Activated CD4-positive, alpha-beta T cell treated with anti-CD3 and anti-CD28 coated beads for 4 hours (primary cell): Measurements from ENCODE around the gene KRAS.
A peak's percentile ranks its signal among the peaks of the same experiment; 100 is the strongest.

Source experiments
- DNase-seq, 2 donors: peaks; one replicate each; pipeline ENCODE4 v3.0.0-alpha.2; 2020

KRAS gene

DNA sequence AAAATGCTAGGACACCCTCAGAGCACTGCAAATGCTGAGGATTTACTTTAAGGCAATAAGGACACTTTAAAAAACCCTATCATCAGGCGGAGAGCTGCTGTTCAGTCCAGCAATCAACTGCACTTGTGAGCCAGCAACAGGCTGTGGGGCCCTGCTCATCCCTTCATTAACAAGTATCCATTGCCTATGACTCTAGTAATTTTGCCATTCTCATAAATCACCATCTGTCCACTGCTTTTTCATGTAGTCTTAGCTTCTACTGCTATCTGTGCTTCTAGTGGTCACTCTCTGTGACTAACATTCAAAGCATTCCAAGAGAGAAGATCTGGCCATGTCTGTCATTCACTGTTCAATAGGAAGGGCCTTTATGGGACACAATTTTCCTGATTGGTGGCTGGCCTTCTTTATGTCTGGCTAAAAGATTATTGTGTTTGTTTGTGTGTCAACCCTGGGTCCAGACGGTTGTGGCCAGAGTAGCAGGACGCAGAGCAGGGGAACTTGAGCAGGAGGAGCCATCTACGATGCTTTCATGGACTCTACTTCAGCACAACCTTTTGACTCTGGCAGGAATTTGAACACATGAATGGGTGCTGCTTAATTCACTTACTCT is 3.6 kb upstream of the KRAS start:
- DNase-seq: no peak

DNA sequence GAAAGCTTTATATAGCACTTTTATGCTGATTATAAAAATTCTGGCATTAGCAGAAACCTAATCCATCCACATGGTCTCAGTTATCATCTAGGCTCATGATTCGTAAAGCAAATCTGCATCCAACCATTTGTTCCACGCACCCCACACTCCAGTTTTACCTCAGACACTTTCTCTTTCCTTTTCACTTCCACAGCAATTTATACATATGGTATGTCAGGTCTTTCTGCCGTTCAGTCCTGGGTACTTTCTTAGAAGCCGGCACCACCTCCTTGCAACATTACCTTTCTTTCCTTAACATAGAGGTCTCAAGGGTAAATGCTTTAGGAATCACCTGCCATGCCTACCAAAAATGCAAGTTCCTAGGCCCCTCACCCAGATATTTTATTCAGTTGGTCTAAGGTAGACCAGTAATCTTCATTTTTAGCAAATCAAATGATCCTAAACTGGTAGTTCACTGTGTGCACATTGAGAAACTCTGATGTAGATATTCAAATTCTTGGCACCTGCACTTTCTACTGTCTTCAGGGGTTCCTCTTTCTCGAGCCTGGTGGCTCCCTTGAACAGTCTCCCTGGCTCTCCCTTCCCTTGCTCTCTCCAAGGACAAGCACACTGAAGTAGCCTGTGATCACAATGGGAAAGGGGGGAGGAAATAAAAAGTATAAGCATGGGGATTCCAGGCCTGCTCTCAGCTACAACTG is 2.8 kb upstream of the KRAS start:
- no peak for DNase-seq

DNA sequence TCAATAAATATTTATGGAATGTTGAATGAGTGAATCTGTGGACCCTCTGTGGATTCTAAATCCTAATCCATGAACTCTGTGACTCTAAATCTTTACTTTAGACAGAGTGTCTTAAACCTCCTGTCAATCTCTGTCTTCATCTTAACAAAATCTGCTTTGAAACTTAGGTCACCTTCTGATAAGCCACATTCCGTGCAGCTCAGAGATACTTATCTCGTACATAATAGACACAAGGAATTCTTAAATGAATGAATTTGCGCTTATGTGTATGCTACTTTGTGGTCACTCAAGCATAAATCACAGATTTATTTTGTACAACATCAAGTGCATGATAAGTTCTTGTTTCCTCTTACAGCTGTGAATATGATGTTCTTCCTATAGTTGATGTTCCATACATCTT is 2.2 kb upstream of the KRAS start:
- DNase-seq: no peak

DNA sequence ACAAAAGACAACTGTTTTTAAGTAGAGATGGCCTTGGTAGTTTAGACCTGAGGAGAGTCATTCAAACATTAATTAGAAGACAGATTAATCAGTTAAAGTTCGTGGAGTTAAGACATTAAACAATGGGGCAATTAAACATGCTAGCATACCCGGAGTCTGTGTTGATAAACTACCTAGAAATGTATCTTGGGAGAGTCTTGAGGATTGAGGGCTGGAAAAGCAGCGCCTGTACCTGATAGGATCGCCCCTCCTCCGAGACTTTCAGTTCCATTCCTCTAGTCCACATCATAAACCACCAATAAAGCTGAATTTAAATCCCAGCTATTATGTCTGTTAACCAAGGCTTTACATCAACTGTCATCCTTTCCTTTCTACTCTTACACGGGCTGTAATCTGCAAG is 1.0 kb upstream of the KRAS start:
- no peak for DNase-seq

DNA sequence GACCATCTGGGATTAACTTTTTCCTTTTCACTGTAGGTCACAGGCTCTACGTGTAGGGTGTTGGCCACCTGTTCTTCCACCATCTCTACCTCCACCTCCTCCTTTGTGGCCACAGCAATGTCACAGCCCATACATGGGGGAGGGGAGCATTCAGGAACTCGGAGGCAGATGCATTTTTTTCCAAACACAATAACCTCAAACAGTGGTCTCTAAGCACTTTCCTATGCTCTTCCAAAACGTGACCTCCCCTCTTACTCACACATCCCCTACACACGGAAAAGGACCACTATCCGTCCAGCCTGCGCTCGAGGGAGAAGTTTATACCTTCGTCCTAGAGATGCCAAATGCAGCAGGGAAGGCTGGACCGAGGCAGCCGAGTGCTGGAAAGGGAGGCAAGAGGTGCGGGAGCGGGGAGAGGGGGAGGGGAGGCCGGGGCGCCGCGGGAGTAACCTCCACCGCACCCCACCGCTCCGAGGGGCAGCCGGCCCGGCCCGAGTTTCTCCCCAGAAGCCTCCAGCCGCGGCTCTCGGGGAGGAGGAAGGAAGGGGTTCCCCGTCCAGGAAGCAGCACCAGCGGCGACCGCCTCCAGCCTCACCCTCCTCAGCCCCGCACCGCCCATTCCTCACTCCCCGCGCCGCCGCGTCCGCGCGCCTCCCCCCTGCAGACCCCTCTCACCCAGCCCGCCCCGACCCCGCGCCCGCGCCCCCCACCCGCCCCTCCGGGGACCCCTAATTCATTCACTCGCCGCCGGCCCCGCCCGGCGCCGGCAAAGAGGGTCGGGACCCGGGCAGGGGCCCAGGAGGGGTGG is 594 bp downstream of the KRAS start:
- DNase-seq: peak; percentile 29 to 40

DNA sequence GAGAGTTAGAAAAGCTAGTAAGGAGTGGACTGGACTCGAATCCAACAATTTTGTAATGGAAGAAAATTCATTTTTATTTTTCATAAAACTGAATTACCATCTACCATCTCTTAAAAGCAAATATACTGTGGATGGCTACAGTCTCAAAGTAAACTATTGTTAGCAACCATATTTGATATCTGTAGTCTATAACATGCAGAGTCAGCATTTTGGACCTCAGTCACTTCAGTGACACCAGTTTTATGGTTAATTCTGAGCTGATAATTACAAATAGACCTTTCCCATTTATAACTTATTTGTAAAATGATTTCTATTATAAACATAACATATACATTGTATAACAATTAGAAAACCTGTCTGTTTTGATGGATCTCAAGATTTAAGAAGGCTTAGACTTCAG is 2.0 kb downstream of the KRAS start:
- DNase-seq: no peak

DNA sequence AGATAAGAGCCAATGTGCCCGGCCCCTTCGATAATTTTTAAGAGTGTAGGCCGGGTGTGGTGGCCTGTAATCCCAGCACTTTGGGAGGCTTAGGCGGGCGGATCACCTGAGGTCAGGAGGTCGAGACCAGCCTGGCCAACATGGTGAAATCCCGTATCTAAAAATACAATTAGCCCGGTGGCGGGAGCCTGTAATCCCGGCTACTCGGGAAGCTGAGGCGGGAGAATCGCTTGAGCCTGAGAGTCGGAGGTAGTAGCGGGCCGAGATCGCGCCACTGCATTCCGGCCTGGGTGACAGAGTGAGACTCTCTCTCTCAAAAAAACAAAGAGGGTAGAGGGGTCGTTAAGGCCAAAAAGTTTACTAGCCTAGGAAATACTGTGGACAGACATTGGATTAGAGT is 2.6 kb downstream of the KRAS start:
- no peak for DNase-seq

DNA sequence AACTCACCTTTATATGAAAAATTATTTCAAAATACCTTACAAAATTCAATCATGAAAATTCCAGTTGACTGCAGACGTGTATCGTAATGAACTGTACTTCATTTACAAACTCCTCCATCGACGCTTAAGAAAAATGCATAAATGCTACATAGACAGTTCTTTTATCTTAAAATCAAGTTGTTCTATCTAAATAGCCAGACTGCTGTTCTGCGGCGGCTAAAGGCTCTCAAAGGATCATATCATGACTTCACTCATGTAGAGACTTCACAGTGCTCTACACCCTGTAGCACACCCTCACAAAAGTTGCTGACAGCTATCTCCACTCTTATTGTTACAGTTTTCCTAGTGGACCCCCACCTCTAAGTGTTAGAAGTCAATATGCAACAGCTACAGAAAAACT is 5.2 kb downstream of the KRAS start:
- DNase-seq: no peak

DNA sequence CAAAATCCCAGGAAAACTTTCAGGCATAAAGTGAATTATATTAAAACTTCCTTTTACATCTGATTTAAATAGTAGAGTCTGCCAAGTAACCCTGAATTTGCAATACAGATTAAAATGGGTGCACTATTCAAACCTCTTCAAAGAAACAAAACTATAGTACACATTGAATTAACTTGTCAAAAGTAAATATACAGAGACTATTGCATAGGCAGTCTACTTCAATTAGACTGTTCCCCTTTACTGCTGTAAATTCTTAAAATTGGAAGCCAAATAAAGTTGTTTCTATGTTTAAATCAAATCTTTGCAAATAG is 7.1 kb downstream of the KRAS start:
- DNase-seq: no peak

DNA sequence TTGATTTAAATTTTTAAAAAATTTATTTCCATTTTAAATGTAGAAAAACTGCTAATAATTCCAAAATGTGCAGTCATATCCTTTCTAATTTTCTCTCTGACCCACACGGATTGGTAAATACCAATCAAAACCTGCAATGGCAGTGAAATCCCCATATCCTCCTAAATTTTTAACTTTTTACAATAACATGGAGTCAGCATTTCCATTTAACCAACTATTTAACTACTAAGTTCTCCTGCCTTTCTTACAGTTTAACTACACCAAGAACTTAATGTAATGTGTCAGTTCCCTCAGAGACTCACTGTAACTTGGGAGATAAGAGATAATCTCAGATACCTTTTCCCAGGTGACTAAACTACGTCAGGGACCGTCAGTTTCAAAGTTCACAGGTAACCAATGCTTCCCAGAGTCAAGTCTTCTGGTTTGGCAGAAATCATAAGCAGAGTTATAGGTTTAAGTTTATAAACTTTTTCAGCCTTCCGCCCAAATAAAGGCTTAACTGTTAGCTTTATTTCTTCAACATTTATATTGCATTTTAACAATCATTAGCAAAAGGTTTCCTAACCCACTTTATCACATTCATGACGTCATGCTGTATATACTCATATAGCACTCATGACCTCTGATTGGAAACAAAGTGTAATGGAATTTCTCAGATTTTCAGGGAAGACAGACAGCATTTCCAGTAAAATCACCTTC is 7.6 kb downstream of the KRAS start:
- no peak for DNase-seq

DNA sequence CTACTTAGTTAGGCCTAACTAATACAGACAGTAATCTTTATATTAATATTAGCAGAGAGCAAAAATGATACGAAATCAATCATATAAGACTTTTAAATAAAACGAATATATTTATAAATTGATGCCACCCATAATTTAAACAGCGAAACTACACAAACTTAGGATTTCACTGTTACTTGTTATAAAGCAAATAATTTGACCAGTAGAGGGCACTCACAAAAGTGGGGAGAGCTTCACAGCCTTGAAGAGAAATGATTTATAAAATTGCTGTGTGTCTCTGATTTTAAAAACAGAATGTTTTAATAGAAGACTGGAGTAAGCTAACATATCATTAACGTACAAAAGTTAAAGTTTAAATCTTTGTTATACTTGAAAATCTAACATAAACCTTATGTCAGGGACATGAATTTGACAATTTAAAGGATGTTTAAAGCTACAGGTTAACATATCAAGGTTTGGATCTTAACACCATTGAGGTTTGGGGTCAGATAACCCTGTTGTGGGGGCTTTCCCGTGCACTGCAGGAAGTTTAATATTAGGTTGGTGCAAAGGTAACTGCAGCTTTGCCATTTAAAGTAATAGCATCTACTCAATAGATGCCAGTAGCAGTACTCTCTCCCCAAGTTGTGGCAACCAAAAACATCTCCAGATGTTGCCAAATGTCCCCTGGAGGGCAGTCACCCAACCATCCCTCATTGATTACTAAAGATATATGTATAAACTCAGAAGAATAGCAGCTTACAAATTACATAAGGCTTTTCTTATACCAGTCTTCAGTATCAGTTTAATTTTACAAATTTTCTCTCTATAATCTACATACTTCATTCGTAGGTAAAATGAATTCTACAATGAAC is 9.3 kb downstream of the KRAS start:
- DNase-seq: no peak

DNA sequence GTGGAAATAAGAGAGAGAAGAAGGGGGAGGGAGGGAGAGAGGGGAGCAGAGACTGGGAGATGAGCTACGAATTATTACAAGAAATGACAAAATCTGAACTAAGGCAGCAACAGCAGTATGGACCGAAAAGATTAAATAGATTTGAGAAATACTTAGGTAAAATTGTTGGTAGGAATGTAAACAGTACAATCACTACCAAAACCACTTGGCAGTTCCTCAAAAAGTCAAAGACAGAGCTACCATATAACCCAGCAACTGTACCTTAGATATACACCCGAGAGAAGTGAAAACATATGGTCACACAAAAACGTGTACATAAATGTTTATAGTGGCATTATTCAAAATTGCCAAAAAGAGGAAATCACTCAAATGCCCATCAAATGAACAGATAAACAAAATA is 14.1 kb downstream of the KRAS start:
- no peak for DNase-seq

DNA sequence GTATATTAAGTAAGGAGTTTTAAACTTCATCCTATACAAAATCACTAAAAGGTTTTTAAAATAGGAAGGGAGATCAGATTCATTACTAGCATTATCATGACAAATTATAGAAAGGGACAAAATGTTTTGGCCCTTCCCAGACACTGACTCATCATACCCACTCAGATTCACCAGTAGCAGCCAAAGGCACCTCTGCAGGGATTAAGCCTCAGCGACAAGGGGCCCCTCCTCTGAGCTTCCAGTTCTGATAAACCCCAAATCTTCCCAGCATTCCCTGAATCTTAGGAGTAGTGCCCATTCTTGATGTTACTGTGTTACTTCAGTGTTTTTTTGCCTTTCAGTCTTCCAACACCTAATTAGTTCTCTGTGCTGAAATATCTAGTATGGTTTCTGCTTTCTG is 14.5 kb downstream of the KRAS start:
- no peak for DNase-seq

DNA sequence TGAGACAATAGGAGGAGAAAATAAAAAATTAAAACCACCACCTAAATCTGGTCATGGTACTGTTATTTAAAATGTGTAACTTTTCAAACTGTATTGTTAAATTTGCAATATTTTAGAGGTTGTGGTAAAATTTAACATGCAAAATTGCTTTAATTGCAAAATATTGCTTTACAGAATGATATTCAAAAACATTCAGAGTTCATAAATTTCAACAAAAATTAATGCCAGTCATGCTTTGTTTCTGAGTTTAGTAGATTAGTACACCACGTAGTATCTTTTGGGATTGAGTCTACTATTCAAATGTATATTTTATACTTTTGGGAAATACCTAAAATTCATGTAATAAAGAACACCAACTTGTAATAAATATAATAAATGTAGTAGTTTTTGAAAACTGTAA is 37.4 kb downstream of the KRAS start:
- no peak for DNase-seq

DNA sequence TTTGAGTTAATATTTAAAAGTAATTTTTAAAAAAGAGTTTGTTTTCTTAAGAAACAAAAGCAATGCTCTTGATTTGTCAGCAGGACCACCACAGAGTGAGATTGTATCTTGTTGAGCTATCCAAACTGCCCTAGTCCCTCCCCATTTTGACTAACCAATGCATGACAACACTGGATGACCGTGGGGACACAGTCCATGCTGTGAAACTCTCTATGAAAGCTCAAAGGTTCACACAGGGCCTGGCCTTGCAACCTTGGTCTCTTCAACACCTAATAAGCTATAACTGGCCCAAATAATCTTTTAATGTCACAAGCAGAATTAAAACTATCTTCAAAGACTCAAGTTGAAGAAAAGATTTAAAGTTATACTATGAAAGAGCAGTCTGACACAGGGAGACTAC is 42.2 kb downstream of the KRAS start:
- DNase-seq: no peak

DNA sequence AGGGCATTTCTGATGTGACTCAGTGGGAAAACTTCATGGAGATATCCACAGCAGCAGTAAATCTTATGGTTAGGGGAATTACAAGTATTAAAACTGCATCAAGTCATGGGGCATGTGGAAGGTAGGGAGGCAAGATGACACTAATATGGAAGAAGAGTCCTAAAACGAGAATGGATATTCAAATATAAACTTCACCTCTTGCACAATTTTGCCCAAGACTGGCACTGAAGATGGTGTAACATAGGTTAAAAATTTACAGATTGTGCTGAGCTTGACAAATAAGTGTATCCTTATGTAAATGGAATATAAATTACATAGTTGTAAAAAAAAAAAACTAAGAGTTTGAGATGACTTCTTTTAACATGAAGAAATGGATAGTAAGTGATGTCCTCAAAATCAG is 42.9 kb downstream of the KRAS start:
- DNase-seq: no peak

DNA sequence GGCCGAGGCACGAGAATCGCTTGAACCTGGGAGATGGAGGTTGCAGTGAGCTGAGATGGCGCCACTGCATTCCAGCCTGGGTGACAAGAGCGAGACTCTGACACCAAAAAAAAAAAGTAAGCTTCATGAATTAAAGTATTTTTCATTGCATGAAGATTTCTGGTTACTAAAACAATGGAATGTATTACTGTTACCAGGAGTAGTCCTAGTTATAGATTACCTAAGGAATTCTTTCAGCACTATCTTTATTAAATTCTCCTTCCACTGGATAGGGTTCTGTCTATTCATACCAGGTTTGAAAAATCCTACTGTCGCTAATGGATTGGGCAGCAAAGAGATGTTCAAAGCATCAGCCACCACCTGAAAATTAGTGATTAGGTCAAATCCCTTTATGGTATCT is 43.3 kb downstream of the KRAS start:
- no peak for DNase-seq

DNA sequence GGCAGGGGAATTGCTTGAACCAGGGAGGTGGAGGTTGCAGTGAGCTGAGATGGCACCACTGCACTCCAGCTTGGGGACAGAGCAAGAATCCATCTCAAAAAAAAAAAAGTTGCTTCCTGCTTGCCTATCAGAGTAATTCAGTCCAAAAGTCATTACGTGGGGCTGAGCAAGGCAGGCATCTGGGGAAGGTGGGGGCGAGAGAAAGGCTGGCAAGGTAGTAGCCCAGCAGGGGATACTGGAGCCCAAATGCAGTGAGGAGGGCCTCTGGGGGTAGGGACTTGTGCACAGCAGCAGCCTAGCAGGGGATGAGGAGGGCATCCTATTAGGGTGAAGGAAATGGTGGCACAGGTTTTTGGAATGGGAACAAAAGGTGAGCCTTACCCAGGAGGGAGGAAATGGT is 48.6 kb downstream of the KRAS start:
- no peak for DNase-seq

DNA sequence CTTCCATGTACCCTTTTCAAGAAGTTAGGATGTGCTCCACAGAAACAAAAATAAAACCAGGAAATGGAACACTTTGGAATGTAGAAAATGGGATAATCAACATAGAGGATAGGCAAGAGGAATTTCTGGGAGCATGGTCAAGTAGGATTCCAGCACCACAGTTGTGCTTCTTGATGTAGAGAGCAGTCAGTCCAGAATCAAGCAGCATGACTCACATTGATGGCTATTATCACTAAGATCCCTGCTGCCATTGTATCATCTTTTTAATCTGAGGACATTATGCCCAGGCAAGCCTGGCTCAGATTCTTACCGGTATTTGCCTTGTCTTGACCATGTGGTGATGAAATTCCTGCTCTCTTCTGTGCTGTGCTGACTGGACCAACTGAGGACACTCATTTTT is 50.0 kb downstream of the KRAS start:
- DNase-seq: no peak

DNA sequence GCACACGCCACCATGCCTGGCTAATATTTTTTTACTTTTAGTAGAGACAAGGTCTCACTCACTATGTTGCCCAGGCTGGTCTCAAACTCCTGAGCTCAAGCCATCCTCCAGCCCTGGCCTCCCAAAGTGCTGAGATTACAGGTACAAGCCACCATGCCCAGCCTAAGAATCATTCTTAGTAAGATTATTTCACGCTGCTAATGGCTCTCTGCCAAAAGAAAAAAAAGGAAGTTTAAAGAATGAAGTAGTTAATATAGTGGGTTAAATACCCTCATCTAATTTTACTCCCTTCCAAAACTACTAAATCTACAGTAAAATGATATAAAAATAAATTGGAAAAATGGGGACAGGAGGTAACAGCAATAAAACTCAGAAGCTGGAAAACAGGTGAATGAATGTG is 53.1 kb downstream of the KRAS start:
- no peak for DNase-seq

DNA sequence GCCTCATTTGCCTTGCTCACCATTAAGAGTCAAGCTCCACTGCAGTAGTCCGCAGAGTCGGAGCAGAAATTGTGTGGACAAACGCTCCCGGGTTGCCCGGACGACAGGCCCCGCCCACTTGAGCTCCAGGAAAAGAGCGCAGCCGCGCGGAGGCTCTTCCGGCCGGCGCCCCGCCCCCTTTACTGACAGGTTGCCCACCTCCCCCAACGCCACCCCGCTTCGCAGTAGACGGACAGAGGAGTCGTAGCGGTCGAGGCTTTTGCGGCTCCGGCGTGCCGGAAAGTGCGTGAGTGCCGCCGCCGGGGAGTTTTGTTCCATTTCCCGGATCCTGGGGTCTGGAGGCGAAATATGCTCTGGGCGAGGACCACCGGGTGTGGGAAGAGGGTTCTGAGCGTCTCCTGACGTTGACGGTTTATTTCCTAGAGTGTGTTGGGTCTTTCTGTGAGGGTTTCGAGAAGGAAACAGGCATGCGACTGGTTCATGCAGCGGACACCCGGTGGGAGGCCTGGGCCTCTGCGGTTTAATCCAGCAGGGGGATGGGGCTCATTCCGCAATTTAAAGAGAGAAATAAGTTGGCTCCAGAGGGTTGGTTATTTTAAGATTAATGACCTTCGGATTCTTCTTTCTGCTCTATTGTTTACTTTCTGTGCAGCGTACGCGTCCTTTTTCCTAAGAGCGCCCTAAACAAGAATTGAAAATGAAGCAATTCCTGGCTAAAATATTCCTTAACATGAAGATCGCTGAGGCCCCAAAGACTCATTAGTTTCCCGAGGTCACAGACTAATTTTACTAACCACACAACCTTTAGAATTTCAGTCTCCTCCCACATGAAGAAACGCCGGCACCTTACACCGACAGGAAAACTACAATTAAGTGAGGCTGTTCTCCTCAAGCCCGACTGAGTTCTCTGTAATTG is 55.4 kb downstream of the KRAS start, which contains the start of the genes DNAI7 and ETFRF1:
TSS of gene DNAI7 (minus strand) at position 105 of the 916 bp plus-strand sequence. CDS start at position 23, 82 bp downstream.
TSS of gene ETFRF1 (plus strand) at position 182 of the 916 bp plus-strand sequence. CDS start 8,720 bp downstream, outside the sequence.
- DNase-seq: peak; percentile 93 to 94

DNA sequence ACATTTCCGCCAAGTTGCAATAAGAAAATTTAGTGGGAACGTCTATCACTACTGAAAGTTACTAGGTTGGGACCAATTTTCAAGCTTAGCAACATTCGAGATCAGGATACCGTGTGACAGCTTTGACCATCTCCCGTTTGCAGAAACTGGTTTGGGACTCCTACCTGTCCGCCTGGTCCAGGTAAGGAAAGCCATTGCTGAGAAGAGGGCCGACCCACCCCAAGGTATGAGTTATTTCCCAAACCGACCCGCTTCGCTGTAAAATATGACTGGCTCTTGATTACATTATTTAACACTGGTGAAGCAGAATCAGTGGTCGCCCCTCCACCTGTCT is 56.0 kb downstream of the KRAS start:
- no peak for DNase-seq
